A549 (cell line): ENCODE data around the gene OTOG. TPM values are rescaled to one million over a fixed set of nuclear protein-coding genes. Genes with fewer than 3 reads are reported as not detected.

ENCODE experiments used
- ATAC-seq, 2 experiments: fragments of 200-7000 bp in 1 of 2; fragments of >200 bp in 1 of 2; cut with Nextera tagmentation in 1 of 2; cut with Tn5 transposase in 1 of 2; 3 replicates each; pipeline versions ENCODE4 v1.8.0 to v1.9.1; 2018 to 2020; ENCODE audit warnings: mild to moderate bottlenecking in 1 of 2, moderate library complexity in 1 of 2
- CTCF ChIA-PET: fragments of 300-600 bp; sonication (Branson Sonifier 250); formaldehyde crosslinking; extraction: SDS; loops from one replicate; lab custom pipeline; 2021; ENCODE audit warnings: antibody characterized with exemption, inconsistent platforms; lab: Yijun Ruan, JAX
- POLR2A ChIA-PET: fragments of 350-600 bp; formaldehyde crosslinking; extraction: SDS; loops from one replicate; lab custom pipeline; 2021; ENCODE audit warnings: antibody characterized with exemption, inconsistent platforms; lab: Yijun Ruan, JAX
- DNase-seq, 2 experiments: peaks; one replicate each; pipeline versions ENCODE4 v3.0.0 to v3.0.0-alpha.2; 2011 to 2016; ENCODE audit warnings: low read depth in 1 of 2, low spot score in 1 of 2
- FAIRE-seq: peaks from 2 replicates; lab custom pipeline; 2011; peaks lifted over from hg19 to GRCh38; lab: Jason Lieb, UNC
- H3K27ac ChIP-seq, 2 experiments: fragments of >200 bp; sonication (Bioruptor Twin); formaldehyde crosslinking; 3 replicates each; pipeline ENCODE4 v1.5.1; 2016 to 2017
- H3K4me1 ChIP-seq: fragments of >200 bp; sonication (Bioruptor Twin); formaldehyde crosslinking; 3 replicates; pipeline ENCODE4 v1.6.1; 2016
- H3K4me2 ChIP-seq: fragments of >200 bp; sonication (Bioruptor Twin); formaldehyde crosslinking; 3 replicates; pipeline ENCODE4 v1.6.1; 2016
- H3K4me3 ChIP-seq: fragments of >200 bp; sonication (Bioruptor Twin); formaldehyde crosslinking; 3 replicates; pipeline ENCODE4 v1.5.1; 2016
- H3K9me3 ChIP-seq: fragments of >200 bp; sonication (Bioruptor Twin); formaldehyde crosslinking; 3 replicates; pipeline ENCODE4 v1.6.1; 2016
- BHLHE40 ChIP-seq: IDR thresholded peaks from 2 replicates; pipeline ENCODE4 v1.6.1; 2012; ENCODE audit warnings: low read depth, low read length, inconsistent platforms
- CTCF ChIP-seq: fragments of >200 bp; sonication (Bioruptor Twin); formaldehyde crosslinking; IDR thresholded peaks from 3 replicates; pipeline ENCODE4 v1.5.1; 2016
- EHMT2 ChIP-seq: fragments of 200-600 bp; sonication (generic); IDR thresholded peaks from 2 replicates; pipeline ENCODE4 v1.6.1; 2016; ENCODE audit warnings: antibody characterized with exemption, low read depth, mild to moderate bottlenecking, moderate library complexity
- EP300 ChIP-seq, 2 experiments: fragments of >200 bp; sonication (Bioruptor Twin); formaldehyde crosslinking; IDR thresholded peaks; 2 replicates in 1 of 2; 3 replicates in 1 of 2; pipeline ENCODE4 v1.6.1; 2016 to 2017
- FOSL2 ChIP-seq, 2 experiments: fragments of 450-650 bp in 1 of 2; fragments of >200 bp in 1 of 2; sonication (Bioruptor Twin) in 1 of 2; formaldehyde crosslinking; IDR thresholded peaks; 2 replicates each; pipeline versions ENCODE4 v1.5.0 to v1.6.1; 2016 to 2020; ENCODE audit warnings: mild to moderate bottlenecking in 1 of 2, moderate library complexity in 1 of 2
- HDAC2 ChIP-seq: fragments of 200-600 bp; sonication (generic); IDR thresholded peaks from 2 replicates; pipeline ENCODE4 v1.6.1; 2016
- HMGXB4 ChIP-seq: fragments of 250-450 bp; sonication (Bioruptor Pico); IDR thresholded peaks from 2 replicates; pipeline ENCODE4 v1.5.0; 2021; ENCODE audit warnings: mild to moderate bottlenecking, moderate library complexity, borderline replicate concordance
- HOXB13 ChIP-seq: fragments of 250-450 bp; sonication (Bioruptor Pico); IDR thresholded peaks from 2 replicates; pipeline ENCODE4 v1.5.0; 2020; ENCODE audit warnings: low read depth, mild to moderate bottlenecking, moderate library complexity
- JUN ChIP-seq, 2 experiments: fragments of >200 bp; sonication (Bioruptor Twin); formaldehyde crosslinking; IDR thresholded peaks; 2 replicates in 1 of 2; 3 replicates in 1 of 2; pipeline ENCODE4 v1.6.1; 2016 to 2017
- JUNB ChIP-seq: fragments of >200 bp; sonication (Bioruptor Twin); formaldehyde crosslinking; IDR thresholded peaks from 2 replicates; pipeline ENCODE4 v1.6.1; 2016
- MAFK ChIP-seq: fragments of 450-650 bp; IDR thresholded peaks from 2 replicates; pipeline ENCODE4 v1.6.1; 2014; ENCODE audit not compliant: partially characterized antibody
- MAX ChIP-seq: IDR thresholded peaks from 2 replicates; pipeline ENCODE4 v1.6.1; 2012
- MAZ ChIP-seq: fragments of 150-350 bp; IDR thresholded peaks from 2 replicates; pipeline ENCODE4 v1.6.1; 2014; ENCODE audit warnings: antibody characterized with exemption, low read depth, low read length, borderline replicate concordance
- MYC ChIP-seq: IDR thresholded peaks from 2 replicates; pipeline ENCODE4 v1.6.1; 2012; ENCODE audit warnings: mild to moderate bottlenecking, inconsistent platforms, low read length, improper control_type of control experiment, borderline replicate concordance
- NPAS2 ChIP-seq: fragments of 250-450 bp; sonication (Bioruptor Pico); IDR thresholded peaks from 2 replicates; pipeline ENCODE4 v1.8.0; 2022; ENCODE audit warnings: mild to moderate bottlenecking, moderate library complexity, borderline replicate concordance
- NR3C1 ChIP-seq: fragments of >200 bp; sonication (Bioruptor Twin); formaldehyde crosslinking; IDR thresholded peaks from 3 replicates; pipeline ENCODE4 v1.6.1; 2017
- RARB ChIP-seq: fragments of 250-450 bp; sonication (Bioruptor Pico); IDR thresholded peaks from 2 replicates; pipeline ENCODE4 v1.8.0; 2021; ENCODE audit warnings: mild to moderate bottlenecking, moderate library complexity
- RNF2 ChIP-seq: fragments of 200-600 bp; sonication (generic); IDR thresholded peaks from 2 replicates; pipeline ENCODE4 v1.6.1; 2016; ENCODE audit warnings: low read depth, mild to moderate bottlenecking, antibody characterized with exemption, moderate library complexity, borderline replicate concordance
- TP53 ChIP-seq: fragments of 250-450 bp; sonication (Bioruptor Pico); IDR thresholded peaks from 2 replicates; pipeline ENCODE4 v1.5.0; 2021; ENCODE audit warnings: mild to moderate bottlenecking, moderate library complexity
- ZFP36 ChIP-seq: fragments of 450-650 bp; IDR thresholded peaks from 2 replicates; pipeline ENCODE4 v1.6.1; 2014; ENCODE audit warnings: borderline replicate concordance; ENCODE audit not compliant: partially characterized antibody
- WGBS: methylation state at CpG from one replicate; pipeline ENCODE4 v1.1.6; 2017; ENCODE audit errors: missing lambda C conversion rate; 5-methylcytosine and 5-hydroxymethylcytosine counted together
- polyA plus RNA-seq, 4 experiments: library from polyadenylated mRNA; depleted of rRNA in 3 of 4; stranded (reverse); fragments of >200 nt; fragmentation: RNase III in 1 of 4; extraction: RNeasy Plus Mini Kit Qiagen cat#74134 plus additional on column Dnase treatment in 1 of 4; gene quantifications; 2 replicates in 3 of 4; 3 replicates in 1 of 4; pipeline ENCODE4 v1.2.3, GENCODE V29; 2011 to 2017

Gene OTOG
- polyA plus RNA-seq, 2 of the 4 experiments (the other 2 are of a cell fraction), result not detected

GRCh38 chr11:17525570-17525969, 21.5 kb upstream of the OTOG start:
- ChIA-PET CTCF (interaction anchor here (0.6 to 45.8 kb wide), 9 partner anchors 7 to 172 kb away, joined by 3 to 1119 read pairs (median 3); partner anchors contain the start of gene KCNJ11), POLR2A (no interaction called here)
- no peak for ATAC-seq

GRCh38 chr11:17526326-17526725, 20.7 kb upstream of the OTOG start:
- ChIA-PET CTCF (interaction anchor here (0.6 to 45.8 kb wide), 7 partner anchors 8 to 173 kb away, joined by 3 to 1119 read pairs (median 54); partner anchors contain the start of gene KCNJ11), POLR2A (no interaction called here)
- no peak for TF ChIP-seq NR3C1
- TF ChIP-seq RNF2, result no peak
- no peak for TF ChIP-seq HOXB13 (CRISPR knock-in tag)
- no peak for TF ChIP-seq RARB (CRISPR knock-in tag)
- Histone ChIP-seq H3K9me3 (no peaks in the 10 kb centered on the region), H3K27ac (no peak overlapping the region), H3K4me3 (no peak overlapping the region), H3K4me1 (no peaks in the 10 kb centered on the region), H3K4me2 (no peak overlapping the region)
- DNase-seq, result no peak
- WGBS, result 74% methylated on average over 13 of the region's 13 CpGs
- no peak for ATAC-seq
- no peak for FAIRE-seq

More at GRCh38 chr11:17525570-17525969, 21.5 kb upstream of the OTOG start:
- FAIRE-seq (no peak), DNase-seq (no peak)
- H3K4me1 ChIP-seq, result no peaks in the 10 kb centered on the region
- no peak for TF ChIP-seq ZFP36
- no peak for TF ChIP-seq EHMT2
- TF ChIP-seq RARB (CRISPR knock-in tag), result no peak
- no peak for TF ChIP-seq HDAC2
- no peak for TF ChIP-seq NPAS2
- TF ChIP-seq MYC, result no peak
- no peak for TF ChIP-seq FOSL2 (IDR thresholded peaks at IDR 0.05)
- no peak for TF ChIP-seq FOSL2 (CRISPR knock-in tag; IDR thresholded peaks at IDR 0.05)
- no peak for TF ChIP-seq MAFK
- TF ChIP-seq MAX, result no peak
- TF ChIP-seq TP53 (CRISPR knock-in tag), result no peak
- TF ChIP-seq JUNB, result no peak
- TF ChIP-seq JUN (IDR thresholded peaks at IDR 0.05), result no peak
- TF ChIP-seq MAZ, result no peak
- no peak for TF ChIP-seq CTCF
- TF ChIP-seq RNF2, result no peak
- no peak for TF ChIP-seq EP300 (IDR thresholded peaks at IDR 0.05)
- TF ChIP-seq, all 56 proteins: peak for 0
- WGBS, result 40% methylated on average over 4 of the region's 4 CpGs
- Histone ChIP-seq H3K9me3 (no peaks in the 10 kb centered on the region), H3K27ac (no peak overlapping the region), H3K4me2 (no peak overlapping the region), H3K4me3 (no peak overlapping the region)

- no peak overlapping the region for H3K4me2 ChIP-seq
- POLR2A ChIA-PET, result no interaction called here
- peaks cover 5% of the 10 kb centered on the region; the same call in 2 of the 3 replicates for H3K4me1 ChIP-seq
- no peak overlapping the region for H3K27ac ChIP-seq
- no peak for ATAC-seq
- CTCF ChIA-PET, result interaction anchor here (0.7 to 45.8 kb wide), 25 partner anchors 8 to 575 kb away, joined by 3 to 1119 read pairs (median 8); partner anchors contain the start of genes KCNJ11 and USH1C
- H3K4me3 ChIP-seq, result no peak overlapping the region
- 90% methylated on average over 12 of the region's 20 CpGs for WGBS
- no peak for TF ChIP-seq BHLHE40
- TF ChIP-seq NPAS2, result no peak
- TF ChIP-seq HMGXB4, result no peak
- TF ChIP-seq, all 56 proteins: peak for 0
- H3K9me3 ChIP-seq, result no peaks in the 10 kb centered on the region
- DNase-seq (no peak), FAIRE-seq (no peak)
Measured at GRCh38 chr11:17526931-17527627, 20.0 kb upstream of the OTOG start.
